ENCODE measurements around the gene GPSM3. TPM values are rescaled to one million over a fixed set of nuclear protein-coding genes. Genes with fewer than 3 reads are reported as not detected.

The GPSM3 gene
- total RNA-seq, 4 donors from 2014 or later = 5.7 to 17.4 (median 8.6) TPM

GRCh38 chr6:32204268-32204715, 11.8 kb upstream of the GPSM3 start:
- peaks cover 0 to 68% (median 2%) of the 10 kb centered on the region in 4 donors for H3K36me3 ChIP-seq
- 82% methylated on average over 1 of the region's 3 CpGs for WGBS
- intact Hi-C loops (cut with DNase I) = no loop called here

GRCh38 chr6:32203426-32204267, 11.2 kb upstream of the GPSM3 start:
- no peak overlapping the region for H3K4me3 ChIP-seq
- peaks cover 0 to 28% (median 0%) of the 10 kb centered on the region in 4 donors for H3K27me3 ChIP-seq
- intact Hi-C loops (cut with DNase I) = no loop called here
- no peak overlapping the region for H3K27ac ChIP-seq (replicated peaks in 1 of 4)
- no peaks in the 10 kb centered on the region for H3K4me1 ChIP-seq
- H3K36me3 ChIP-seq = peaks cover 0 to 74% (median 2%) of the 10 kb centered on the region in 4 donors
- no peak for DNase-seq (ENCODE audit: extremely low spot score)
- H3K9me3 ChIP-seq = no peaks in the 10 kb centered on the region
- no peak for TF ChIP-seq POLR2A (IDR thresholded peaks at IDR 0.05; ENCODE audit: low read depth)
- no peak for TF ChIP-seq CTCF (IDR thresholded peaks at IDR 0.05)
- TF ChIP-seq EP300 (IDR thresholded peaks at IDR 0.05) = no peak
- TF ChIP-seq POLR2AphosphoS5 (IDR thresholded peaks at IDR 0.05) = no peak
- WGBS = 73% methylated on average over 4 of the region's 9 CpGs

More at GRCh38 chr6:32204268-32204715, 11.8 kb upstream of the GPSM3 start:
- Histone ChIP-seq H3K27me3 (peaks cover 0 to 28% (median 0%) of the 10 kb centered on the region in 4 donors), H3K4me3 (no peak overlapping the region), H3K4me1 (no peaks in the 10 kb centered on the region), H3K9me3 (no peaks in the 10 kb centered on the region), H3K27ac (replicated peaks in 1 of 4) (no peak overlapping the region)
- TF ChIP-seq CTCF (IDR thresholded peaks at IDR 0.05) (no peak), POLR2AphosphoS5 (IDR thresholded peaks at IDR 0.05) (no peak), EP300 (IDR thresholded peaks at IDR 0.05) (no peak), POLR2A (IDR thresholded peaks at IDR 0.05; ENCODE audit: low read depth) (no peak)
- DNase-seq (ENCODE audit: extremely low spot score) = no peak

GRCh38 chr6:32202186-32202585, 9.7 kb upstream of the GPSM3 start:
- Histone ChIP-seq H3K9me3 (no peaks in the 10 kb centered on the region), H3K36me3 (peaks cover 0 to 80% (median 2%) of the 10 kb centered on the region in 4 donors), H3K27ac (replicated peaks in 1 of 4) (no peak overlapping the region), H3K27me3 (peaks cover 0 to 28% (median 0%) of the 10 kb centered on the region in 4 donors), H3K4me3 (no peak overlapping the region), H3K4me1 (peaks cover 2 to 4% (median 2%) of the 10 kb centered on the region in 4 donors)
- intact Hi-C loops (cut with DNase I) = no loop called here
- WGBS = 87% methylated on average over 5 of the region's 9 CpGs
- DNase-seq (ENCODE audit: extremely low spot score) = no peak
- no peak for TF ChIP-seq CTCF (IDR thresholded peaks at IDR 0.05)
- no peak for TF ChIP-seq EP300 (IDR thresholded peaks at IDR 0.05)
- TF ChIP-seq POLR2AphosphoS5 (IDR thresholded peaks at IDR 0.05) = no peak
- TF ChIP-seq POLR2A (IDR thresholded peaks at IDR 0.05; ENCODE audit: low read depth) = no peak

- 84% methylated on average over 10 of the region's 13 CpGs for WGBS
- H3K27ac ChIP-seq (replicated peaks in 1 of 4) = no peak overlapping the region
Observed at GRCh38 chr6:32200711-32201475, 8.4 kb upstream of the GPSM3 start.

More at GRCh38 chr6:32200711-32201475, 8.4 kb upstream of the GPSM3 start:
- DNase-seq (ENCODE audit: extremely low spot score) = no peak
- H3K36me3 ChIP-seq = peaks cover 0 to 68% (median 2%) of the 10 kb centered on the region in 4 donors
- no peak overlapping the region for H3K4me3 ChIP-seq
- TF ChIP-seq EP300 (IDR thresholded peaks at IDR 0.05) (no peak), POLR2AphosphoS5 (IDR thresholded peaks at IDR 0.05) (no peak), POLR2A (IDR thresholded peaks at IDR 0.05; ENCODE audit: low read depth) (no peak), CTCF (IDR thresholded peaks at IDR 0.05) (no peak)
- no peaks in the 10 kb centered on the region for H3K9me3 ChIP-seq
- peaks cover 0 to 28% (median 0%) of the 10 kb centered on the region in 4 donors for H3K27me3 ChIP-seq
- intact Hi-C loops (cut with DNase I) = no loop called here
- peaks cover 9 to 13% (median 10%) of the 10 kb centered on the region in 4 donors for H3K4me1 ChIP-seq
